ENCODE data around the gene FAP. TPM values are rescaled to one million over a fixed set of nuclear protein-coding genes. Genes with fewer than 3 reads are reported as not detected.

Gene FAP
- total and polyA plus RNA-seq, 2 donors (not counting 3 experiments of a cell fraction or from before 2014, with no cell fraction given) = 1.1 TPM; not detected in 1

- H3K27me3 ChIP-seq (ENCODE audit: control insufficient read depth in 2 of 2, insufficient read depth in 2 of 2, low read length in 2 of 2) = no peaks in the 10 kb centered on the region
- H3K27ac ChIP-seq (ENCODE audit: insufficient read depth, low read depth, low read length) = no peak overlapping the region
- H3K4me2 ChIP-seq (ENCODE audit: insufficient read depth, low read length) = no peak overlapping the region
- H3K9me3 ChIP-seq (replicated peaks; ENCODE audit: control insufficient read depth, insufficient read depth, low read length) = no peaks in the 10 kb centered on the region
- POLR2A ChIA-PET = interaction anchor here (0.8 kb wide), 1 partner anchor 79 kb away, joined by 3 read pairs; no protein-coding TSS in a partner anchor
- H4K20me1 ChIP-seq (replicated peaks; ENCODE audit: control insufficient read depth, extremely low read depth, insufficient read depth, low read length) = no peaks in the 10 kb centered on the region
- H3K4me1 ChIP-seq (ENCODE audit: control insufficient read depth, extremely low read depth, insufficient read depth, low read length) = no peaks in the 10 kb centered on the region
- H3K4me3 ChIP-seq (replicated peaks in 1 of 3; ENCODE audit: insufficient read depth in 1 of 3, low read depth in 1 of 3, low read length in 3 of 3) = no peak overlapping the region
- CTCF ChIA-PET = interaction anchor here (0.8 to 16.0 kb wide), 9 partner anchors 12 to 115 kb away, joined by 3 to 1052 read pairs (median 22); no protein-coding TSS in a partner anchor
- no peaks in the 10 kb centered on the region for H3K79me2 ChIP-seq (ENCODE audit: control insufficient read depth, insufficient read depth, low read length)
- no peaks in the 10 kb centered on the region for H3K36me3 ChIP-seq (ENCODE audit: control insufficient read depth in 2 of 2, extremely low read depth in 1 of 2, insufficient read depth in 2 of 2, low read length in 2 of 2)
- H3K9me1 ChIP-seq (replicated peaks; ENCODE audit: control insufficient read depth, extremely low read depth, insufficient read depth, low read length) = no peaks in the 10 kb centered on the region
- BruUV-seq (replicated peaks) = no TSS peak
- dilution Hi-C loops (cut with MboI; ENCODE audit: extremely low pct_ligation_motif_present, low sequenced_read_pairs) = no loop called here
- FAIRE-seq = no peak
- no peak overlapping the region for H3K9ac ChIP-seq (replicated peaks; ENCODE audit: extremely low read depth, insufficient read depth, low read length)
- DNase-seq (ENCODE audit: low read depth, low spot score) = no peak
- no peak overlapping the region for H2AFZ ChIP-seq (ENCODE audit: low read depth, low read length)
- intact Hi-C loops (cut with micrococcal nuclease) = no loop called here
- no peak for TF ChIP-seq POLR2A (IDR thresholded peaks at IDR 0.05; ENCODE audit: low read depth, low read length)
- no peak for TF ChIP-seq CTCF (IDR thresholded peaks at IDR 0.05; ENCODE audit: extremely low read depth in 1 of 2, insufficient read depth in 1 of 2, low read depth in 1 of 2, low read length in 2 of 2)
- TF ChIP-seq EZH2 (IDR thresholded peaks at IDR 0.05; ENCODE audit: borderline replicate concordance, low read depth, low read length, severe bottlenecking) = no peak
- TF ChIP-seq FOS (IDR thresholded peaks at IDR 0.05; ENCODE audit: borderline replicate concordance, insufficient read depth, low read length) = no peak
- no peak for TF ChIP-seq JUN (IDR thresholded peaks at IDR 0.05; ENCODE audit: borderline replicate concordance, insufficient read depth, insufficient read length, low read depth)
- TF ChIP-seq MYC (IDR thresholded peaks at IDR 0.05; ENCODE audit: low read depth, low read length) = no peak
Observed at GRCh38 chr2:162219426-162219825, 23.8 kb downstream of the FAP start.

GRCh38 chr2:162217598-162217997 is 25.6 kb downstream of the FAP start:
- POLR2A ChIA-PET = no interaction called here
- Histone ChIP-seq H3K9ac (replicated peaks; ENCODE audit: extremely low read depth, insufficient read depth, low read length) (no peak overlapping the region), H3K4me3 (replicated peaks in 1 of 3; ENCODE audit: insufficient read depth in 1 of 3, low read depth in 1 of 3, low read length in 3 of 3) (no peak overlapping the region), H3K9me1 (replicated peaks; ENCODE audit: control insufficient read depth, extremely low read depth, insufficient read depth, low read length) (no peaks in the 10 kb centered on the region), H3K27me3 (ENCODE audit: control insufficient read depth in 2 of 2, insufficient read depth in 2 of 2, low read length in 2 of 2) (no peaks in the 10 kb centered on the region), H3K79me2 (ENCODE audit: control insufficient read depth, insufficient read depth, low read length) (no peaks in the 10 kb centered on the region), H3K4me2 (ENCODE audit: insufficient read depth, low read length) (no peak overlapping the region), H3K9me3 (replicated peaks; ENCODE audit: control insufficient read depth, insufficient read depth, low read length) (no peaks in the 10 kb centered on the region), H2AFZ (ENCODE audit: low read depth, low read length) (no peak overlapping the region), H3K4me1 (ENCODE audit: control insufficient read depth, extremely low read depth, insufficient read depth, low read length) (no peaks in the 10 kb centered on the region), H3K27ac (ENCODE audit: insufficient read depth, low read depth, low read length) (no peak overlapping the region), H4K20me1 (replicated peaks; ENCODE audit: control insufficient read depth, extremely low read depth, insufficient read depth, low read length) (no peaks in the 10 kb centered on the region), H3K36me3 (ENCODE audit: control insufficient read depth in 2 of 2, extremely low read depth in 1 of 2, insufficient read depth in 2 of 2, low read length in 2 of 2) (no peaks in the 10 kb centered on the region)
- DNase-seq (ENCODE audit: low read depth, low spot score) (no peak), FAIRE-seq (no peak)
- intact Hi-C loops (cut with micrococcal nuclease) (no loop called here), dilution Hi-C loops (cut with MboI; ENCODE audit: extremely low pct_ligation_motif_present, low sequenced_read_pairs) (no loop called here)
- BruUV-seq (replicated peaks) = no TSS peak
- no peak for TF ChIP-seq CTCF (IDR thresholded peaks at IDR 0.05; ENCODE audit: extremely low read depth in 1 of 2, insufficient read depth in 1 of 2, low read depth in 1 of 2, low read length in 2 of 2)
- TF ChIP-seq FOS (IDR thresholded peaks at IDR 0.05; ENCODE audit: borderline replicate concordance, insufficient read depth, low read length) = no peak
- no peak for TF ChIP-seq EZH2 (IDR thresholded peaks at IDR 0.05; ENCODE audit: borderline replicate concordance, low read depth, low read length, severe bottlenecking)
- no peak for TF ChIP-seq GATA2 (IDR thresholded peaks at IDR 0.05; ENCODE audit: insufficient read depth, insufficient read length, low read depth, low read length)
- no peak for TF ChIP-seq MYC (IDR thresholded peaks at IDR 0.05; ENCODE audit: low read depth, low read length)
- no peak for TF ChIP-seq POLR2AphosphoS5 (IDR thresholded peaks at IDR 0.05; ENCODE audit: insufficient read depth, low read depth, low read length)
- TF ChIP-seq JUN (IDR thresholded peaks at IDR 0.05; ENCODE audit: borderline replicate concordance, insufficient read depth, insufficient read length, low read depth) = no peak
- TF ChIP-seq POLR2A (IDR thresholded peaks at IDR 0.05; ENCODE audit: low read depth, low read length) = no peak
- TF ChIP-seq MAX (IDR thresholded peaks at IDR 0.05; ENCODE audit: insufficient read depth, insufficient read length) = no peak
- CTCF ChIA-PET = interaction anchor here (1.3 to 16.0 kb wide), 2 partner anchors 64 to 76 kb away, joined by 4 to 1052 read pairs; no protein-coding TSS in a partner anchor
